GM21529 (cell line): ENCODE results near the gene SEC14L2.
"Not testable (repeated sequence)": the region's sequence is repeated elsewhere in the genome, so short reads cannot be mapped to it uniquely, and the experiment has no call there.

Experiments used
- ATAC-seq: cut with Tn5 transposase; IDR thresholded peaks from one replicate; pipeline ENCODE4 v1.9.1; 2021; ENCODE audit not compliant: unreplicated experiment

Gene SEC14L2

DNA sequence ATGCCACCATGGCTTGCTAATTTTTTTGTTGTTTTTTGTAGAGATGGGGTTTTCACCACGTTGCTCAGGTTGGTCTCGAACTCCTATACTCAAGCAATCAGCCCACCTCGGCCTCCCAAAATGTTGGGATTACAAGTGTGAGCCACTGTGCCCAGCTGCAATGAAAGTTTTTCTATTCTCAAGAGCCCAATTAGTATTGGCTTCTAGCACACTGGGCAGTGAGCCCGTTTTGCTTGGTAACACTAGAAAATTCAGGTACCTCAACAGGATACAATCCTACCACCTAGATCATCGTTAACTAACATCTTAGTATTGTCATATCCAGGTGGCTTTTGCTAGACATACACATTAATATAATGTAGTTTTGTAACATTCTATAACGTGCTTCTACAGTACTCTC is 56.0 kb downstream of the SEC14L2 start:
- no peak for ATAC-seq

DNA sequence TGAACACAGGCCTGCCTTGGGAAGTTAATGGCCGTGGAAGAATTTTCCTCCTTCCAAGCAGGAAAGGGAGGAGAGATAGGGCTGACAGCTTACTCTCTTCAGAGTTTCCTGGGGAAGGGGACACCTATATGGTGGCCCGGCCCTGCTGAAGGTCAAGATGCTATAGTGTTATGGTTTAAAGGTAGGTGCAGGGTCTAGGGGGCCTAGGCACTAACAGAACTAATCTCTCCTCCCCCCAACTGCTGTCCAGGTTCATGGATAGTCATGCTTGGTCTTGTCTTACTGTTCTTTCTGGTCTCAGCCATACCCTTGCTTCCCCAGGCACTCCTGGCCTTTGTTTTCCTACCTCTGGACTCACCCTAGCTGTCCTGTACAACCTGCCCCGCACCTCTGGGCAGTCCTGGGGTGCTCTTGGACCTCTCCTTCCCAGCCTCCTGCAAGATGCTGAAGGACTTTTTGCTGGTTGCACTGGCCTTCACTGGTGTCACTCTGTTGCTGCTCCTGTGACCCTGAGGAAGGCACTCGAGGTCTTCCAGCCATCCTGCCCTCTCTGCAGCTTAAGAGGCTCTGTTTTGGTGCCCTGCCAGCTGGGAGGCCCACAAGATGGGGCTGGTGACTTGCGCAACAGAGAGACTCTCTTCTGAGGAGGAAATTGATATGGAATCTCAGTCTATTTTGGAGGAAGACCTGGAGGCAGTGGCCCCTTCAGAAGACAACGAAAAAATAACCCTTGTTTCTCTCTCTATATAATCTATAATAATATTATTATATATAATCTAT is 57.1 kb downstream of the SEC14L2 start:
- no peak for ATAC-seq

DNA sequence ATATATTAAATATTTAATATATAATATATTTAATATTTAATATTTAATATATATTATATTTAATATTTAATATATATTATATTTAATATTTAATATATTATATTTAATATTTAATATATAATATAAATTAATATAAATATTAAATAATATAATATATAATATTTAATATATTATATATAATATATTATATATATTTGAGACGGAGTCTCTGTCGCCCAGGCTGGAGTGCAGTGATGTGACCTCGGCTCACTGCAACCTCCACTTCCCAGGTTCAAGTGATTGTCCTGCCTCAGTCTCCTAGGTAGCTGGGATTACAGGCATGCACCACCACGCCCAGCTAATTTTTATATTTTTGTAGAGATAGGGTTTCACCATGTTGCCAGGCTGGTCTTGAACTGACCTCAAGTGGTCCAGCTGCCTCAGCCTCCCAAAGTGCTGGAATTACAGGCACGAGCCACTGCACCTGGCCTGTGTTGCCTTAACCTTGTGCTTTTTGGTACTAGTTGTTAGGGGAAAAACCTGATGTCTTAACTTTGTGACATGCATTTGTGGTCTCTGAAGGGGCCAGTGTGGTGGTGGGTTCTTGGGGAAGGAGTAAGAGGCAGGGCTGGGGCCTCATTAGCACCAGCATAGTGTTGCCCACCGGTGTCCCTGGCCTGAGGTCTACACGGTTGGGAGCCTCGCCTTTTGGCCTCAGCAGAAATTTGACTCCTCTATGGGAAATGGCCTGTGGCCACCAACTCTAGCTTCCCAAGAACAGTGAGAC is 58.4 kb downstream of the SEC14L2 start:
- ATAC-seq: no peak

DNA sequence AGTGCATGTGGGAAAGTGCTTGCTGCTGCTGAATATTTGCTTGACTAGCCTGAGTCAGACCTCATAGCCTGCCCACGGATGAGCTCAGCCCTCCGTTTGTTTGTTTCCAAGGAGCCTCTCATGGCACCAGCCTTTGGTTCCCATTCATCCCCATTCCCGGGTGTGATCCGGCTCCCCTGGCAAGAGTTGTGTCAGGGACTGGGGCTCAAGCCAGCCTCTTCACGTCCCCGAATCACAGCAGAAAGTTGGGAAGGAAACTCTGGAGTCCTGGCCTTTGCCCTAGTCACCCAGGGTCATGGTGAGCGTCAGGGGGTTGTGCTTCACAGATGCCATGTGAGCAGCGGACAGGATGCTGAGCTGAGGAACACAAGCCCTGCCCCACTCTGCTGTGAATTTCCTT is 61.2 kb downstream of the SEC14L2 start:
- no peak for ATAC-seq

DNA sequence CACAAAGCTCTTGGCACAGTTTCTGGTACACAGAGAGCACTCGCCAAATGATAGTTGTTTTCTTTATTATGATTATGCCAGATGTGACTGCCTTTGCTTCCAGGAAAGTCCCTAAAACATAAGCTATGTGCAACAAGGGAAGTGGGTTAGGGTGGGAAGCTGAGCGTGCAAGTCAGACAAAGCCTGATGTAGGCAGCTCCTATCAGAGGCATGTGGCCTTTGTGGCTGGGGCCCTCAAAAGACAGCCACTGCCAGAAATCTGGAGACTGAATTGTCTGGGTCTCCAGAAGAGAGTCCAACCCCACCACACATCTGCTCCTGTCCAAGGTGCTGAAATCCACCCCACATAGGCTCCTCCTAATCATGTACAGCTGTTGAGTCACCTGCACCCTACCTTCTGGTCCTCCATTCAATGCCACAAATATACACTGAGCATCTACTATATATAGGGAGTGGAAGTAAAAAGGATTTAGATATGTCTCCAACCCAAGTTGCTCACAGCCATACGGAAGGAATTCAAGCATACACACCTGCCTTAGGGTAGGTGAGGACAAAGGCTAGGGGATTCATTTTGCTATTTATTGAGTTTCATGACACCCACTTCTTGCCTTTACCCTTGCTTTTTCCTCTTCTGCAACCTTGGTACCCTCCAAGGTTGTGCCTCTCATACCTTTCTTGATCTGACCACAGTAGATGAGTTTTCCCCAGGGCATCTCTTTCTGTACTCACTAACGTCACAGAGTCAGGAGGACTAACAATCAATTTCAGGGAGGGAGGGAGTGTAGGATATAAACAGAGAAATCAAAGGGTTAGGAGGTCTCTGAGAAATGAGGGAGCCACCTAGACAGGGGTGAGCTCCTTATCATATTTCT is 62.6 kb downstream of the SEC14L2 start:
- ATAC-seq: no peak

DNA sequence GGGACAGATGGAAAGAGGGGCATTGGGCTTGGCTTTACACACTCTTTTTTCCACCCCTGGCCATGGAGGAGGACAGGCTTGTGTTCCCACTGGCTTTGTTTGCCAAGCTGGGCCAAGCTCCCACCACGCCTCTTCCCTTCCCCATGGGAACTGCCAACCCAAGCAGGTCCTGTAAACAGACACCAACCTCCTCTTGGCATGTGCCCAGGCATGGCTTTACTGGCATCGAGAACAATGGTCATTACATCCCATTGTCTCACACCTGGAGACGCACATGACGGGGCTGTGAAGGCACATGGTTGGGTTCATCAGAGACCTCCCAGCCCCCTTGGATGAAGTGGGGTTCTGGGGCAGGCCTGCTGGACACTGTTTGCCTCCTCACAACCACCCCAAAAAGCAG is 63.3 kb downstream of the SEC14L2 start:
- no peak for ATAC-seq

DNA sequence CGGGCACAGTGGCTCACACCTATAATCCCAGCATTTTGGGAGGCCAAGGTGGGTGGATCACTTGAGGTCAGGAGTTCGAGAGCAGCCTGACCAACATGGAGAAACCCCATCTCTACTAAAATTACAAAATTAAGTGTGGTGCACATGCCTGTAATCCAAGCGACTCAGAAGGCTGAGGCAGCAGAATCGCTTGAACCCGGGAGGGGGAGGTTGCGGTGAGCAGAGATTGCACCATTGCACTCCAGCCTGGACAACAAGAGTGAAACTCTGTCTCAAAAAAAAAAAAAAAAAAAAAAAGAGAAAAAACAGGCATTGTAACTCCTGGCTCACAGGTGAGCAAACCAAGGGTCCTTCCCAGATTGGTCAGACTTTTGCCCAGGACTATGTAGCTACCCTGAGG is 63.7 kb downstream of the SEC14L2 start:
- not testable (repeated sequence) for ATAC-seq

DNA sequence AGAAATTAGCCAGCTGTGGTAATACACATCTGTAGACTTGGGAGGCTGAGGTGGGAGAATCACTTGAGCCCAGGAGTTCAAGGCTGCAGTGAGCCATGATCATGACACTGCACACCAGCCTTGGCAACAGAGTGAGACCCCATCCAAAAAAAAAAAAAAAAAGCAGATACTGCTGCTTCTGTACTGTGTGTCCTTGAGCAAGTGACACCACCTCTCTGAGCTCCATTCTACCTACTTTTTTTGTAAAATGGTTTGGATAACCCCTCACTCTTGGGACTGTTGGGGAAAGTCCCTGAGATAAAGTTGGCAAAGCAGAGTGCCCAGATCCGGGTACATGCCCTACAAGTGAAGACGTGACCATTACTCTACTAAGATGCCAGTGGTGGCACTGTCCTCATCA is 72.3 kb downstream of the SEC14L2 start:
- no peak for ATAC-seq

DNA sequence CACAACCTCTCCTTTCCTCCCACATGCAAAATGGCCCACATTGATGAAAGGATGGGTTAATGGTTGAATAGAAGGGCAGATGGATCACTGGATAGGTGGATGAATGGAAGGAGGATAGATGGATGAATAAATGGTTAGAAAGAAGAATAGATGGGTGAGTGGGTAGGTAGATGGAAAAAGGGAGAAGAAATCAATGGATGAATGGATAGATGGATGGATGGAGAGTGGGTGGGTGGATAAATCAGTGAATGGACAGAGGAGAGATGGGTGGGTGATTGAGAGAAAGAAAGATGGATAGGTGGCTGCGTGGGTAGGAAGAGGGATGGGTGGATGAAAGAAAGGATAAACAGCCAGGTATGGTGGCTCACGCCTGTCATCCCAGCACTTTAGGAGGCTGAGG is 73.8 kb downstream of the SEC14L2 start:
- ATAC-seq: no peak

DNA sequence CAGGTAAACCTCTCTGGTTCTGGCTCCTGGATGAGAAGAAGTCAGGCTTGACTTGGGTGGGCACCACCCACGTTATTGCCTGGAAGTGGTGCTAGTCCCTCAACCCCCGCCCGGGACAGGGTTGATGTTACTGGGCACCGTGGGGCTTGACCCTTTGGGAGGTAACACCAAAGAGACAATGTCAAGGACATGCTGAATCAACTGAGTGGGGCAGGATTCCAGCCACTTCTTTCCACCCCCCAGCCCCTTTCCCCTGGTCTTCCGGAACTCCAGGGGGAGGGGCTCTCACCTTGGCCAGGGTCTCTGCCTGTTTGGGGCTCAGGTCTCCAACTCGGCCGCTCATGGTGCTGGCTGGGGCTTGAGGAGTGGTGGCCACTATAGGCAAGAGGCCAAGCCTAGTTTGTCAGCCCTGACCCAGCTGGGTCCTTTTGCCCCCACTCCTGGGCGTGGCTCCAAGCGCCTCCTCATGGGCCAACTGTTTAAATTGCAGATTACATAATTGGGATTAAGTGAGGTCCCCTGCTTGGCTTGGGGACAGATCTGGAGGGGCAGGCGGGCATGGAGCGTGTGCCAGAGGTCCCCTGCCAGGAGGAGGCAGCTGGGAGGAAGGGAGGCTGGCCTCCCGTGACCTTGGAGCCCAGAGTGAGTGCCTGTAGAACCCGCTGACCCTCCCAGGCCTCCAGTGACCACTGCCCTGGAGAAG is 74.9 kb downstream of the SEC14L2 start, which contains the start of gene SEC14L3:
SEC14L3 (minus strand) TSS at position 402 of the 703 bp plus-strand sequence; CDS start at position 343, 59 bp downstream.
- no peak for ATAC-seq

DNA sequence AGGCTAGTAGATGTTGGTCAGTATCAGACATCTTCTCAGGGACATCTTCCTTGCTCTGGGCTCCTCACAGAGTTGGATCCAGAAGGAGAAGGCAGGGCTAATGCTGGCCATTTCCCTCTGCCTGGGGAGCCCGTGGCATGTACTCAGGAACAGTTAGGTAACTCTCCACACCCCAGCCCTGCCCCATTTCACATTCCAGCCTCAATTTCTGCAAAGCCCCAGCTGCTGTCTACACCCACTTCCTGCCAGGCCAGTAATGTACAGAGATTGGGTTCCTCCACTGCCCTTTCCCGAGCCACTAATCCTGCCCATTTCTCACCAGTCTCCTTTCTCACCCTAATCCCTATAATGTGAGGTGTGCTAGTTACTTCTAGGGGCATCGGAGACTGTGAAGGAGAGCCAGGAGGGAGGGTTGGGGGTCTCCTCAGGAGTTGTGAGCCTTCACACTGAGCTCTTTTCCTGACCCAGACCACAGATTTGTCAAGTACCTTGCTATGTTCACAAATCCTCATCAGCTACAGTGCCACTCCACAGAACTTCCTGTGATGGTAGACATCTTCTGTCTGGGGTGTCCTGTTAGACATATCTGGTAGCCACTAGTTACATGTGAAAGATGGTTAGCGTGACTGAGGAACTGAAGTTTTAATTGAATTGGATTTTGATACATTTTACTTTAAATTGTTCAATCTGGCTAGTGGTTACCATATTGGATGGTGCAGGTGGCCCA is 76.3 kb downstream of the SEC14L2 start:
- ATAC-seq: no peak

DNA sequence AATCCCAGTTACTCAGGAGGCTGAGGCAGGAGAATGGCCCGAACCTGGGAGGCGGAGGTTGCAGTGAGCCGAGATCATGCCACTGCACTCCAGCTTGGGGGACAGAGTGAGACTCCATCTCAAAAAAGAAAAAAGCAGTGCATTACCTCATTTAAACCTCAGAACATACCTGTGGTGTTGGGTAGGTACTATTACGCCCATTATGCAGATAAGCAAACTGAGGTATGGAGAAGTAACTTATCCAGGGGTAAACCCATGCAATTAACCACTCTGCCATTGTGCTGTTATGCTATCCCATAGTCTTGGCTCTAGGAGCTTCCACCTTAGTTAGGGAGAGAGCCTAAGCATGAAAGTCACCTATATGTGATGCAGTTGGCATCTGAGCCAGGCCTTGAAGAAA is 77.3 kb downstream of the SEC14L2 start:
- ATAC-seq: no peak
